OCI-LY3 (cell line): ENCODE data around the gene FAM185A.

ENCODE experiments used
- H2AFZ ChIP-seq: fragments of 200-600, 300-600 bp; shearing (Covaris generic); 2 replicates; pipeline ENCODE4 v1.6.0; 2014; ENCODE audit warnings: antibody characterized with exemption, low read depth, low read length
- H3K27ac ChIP-seq: fragments of 200-600, 300-600 bp; sonication (generic); 2 replicates; pipeline ENCODE4 v1.5.1; 2014; ENCODE audit warnings: mild to moderate bottlenecking, low read length, moderate library complexity, mixed read lengths
- H3K27me3 ChIP-seq: fragments of 200-600, 300-600 bp; sonication (generic); 2 replicates; pipeline ENCODE4 v1.6.1; 2014; ENCODE audit warnings: low read depth, low read length, mixed read lengths
- H3K36me3 ChIP-seq: fragments of 200-600, 300-600 bp; sonication (generic); replicated peaks from 2 replicates; pipeline ENCODE3; 2014; ENCODE audit warnings: low read depth, low read length, mixed read lengths
- H3K4me1 ChIP-seq: fragments of 300-600, 200-600 bp; sonication (generic); 2 replicates; pipeline ENCODE4 v1.6.1; 2014; ENCODE audit warnings: low read length, mixed read lengths
- H3K4me2 ChIP-seq: fragments of 200-600, 300-600 bp; sonication (generic); 2 replicates; pipeline ENCODE4 v1.6.1; 2014; ENCODE audit warnings: low read length, mixed read lengths
- H3K4me3 ChIP-seq: fragments of 300-600, 200-600 bp; sonication (generic); 2 replicates; pipeline ENCODE4 v1.5.1; 2014; ENCODE audit warnings: antibody characterized with exemption, mild to moderate bottlenecking, low read length, moderate library complexity
- H3K79me2 ChIP-seq: fragments of 300-600, 200-600 bp; shearing (Covaris generic); 2 replicates; pipeline ENCODE4 v1.6.1; 2014; ENCODE audit warnings: mild to moderate bottlenecking, low read length, mixed read lengths
- H3K9ac ChIP-seq: fragments of 300-600, 200-600 bp; shearing (Covaris generic); 2 replicates; pipeline ENCODE4 v1.6.0; 2014; ENCODE audit warnings: mild to moderate bottlenecking, low read length, moderate library complexity
- H3K9me3 ChIP-seq: fragments of 200-600, 300-600 bp; shearing (Covaris generic); 2 replicates; pipeline ENCODE4 v1.6.1; 2014; ENCODE audit warnings: low read length, mixed read lengths; ENCODE audit not compliant: insufficient read depth
- H4K20me1 ChIP-seq: fragments of 200-600, 300-600 bp; sonication (generic); 2 replicates; pipeline ENCODE4 v1.6.1; 2016; ENCODE audit warnings: low read length, mixed read lengths; ENCODE audit not compliant: insufficient read depth
- CTCF ChIP-seq: fragments of 200-600, 300-600 bp; sonication (generic); IDR thresholded peaks from 2 replicates; pipeline ENCODE4 v1.5.1; 2014; ENCODE audit warnings: antibody characterized with exemption, low read length, low read depth
- EZH2phosphoT487 ChIP-seq: fragments of 200-600 bp; shearing (Covaris generic); IDR thresholded peaks from 2 replicates; pipeline ENCODE4 v1.6.1; 2018; ENCODE audit warnings: antibody characterized with exemption, mixed run types, low read depth

The FAM185A gene

DNA sequence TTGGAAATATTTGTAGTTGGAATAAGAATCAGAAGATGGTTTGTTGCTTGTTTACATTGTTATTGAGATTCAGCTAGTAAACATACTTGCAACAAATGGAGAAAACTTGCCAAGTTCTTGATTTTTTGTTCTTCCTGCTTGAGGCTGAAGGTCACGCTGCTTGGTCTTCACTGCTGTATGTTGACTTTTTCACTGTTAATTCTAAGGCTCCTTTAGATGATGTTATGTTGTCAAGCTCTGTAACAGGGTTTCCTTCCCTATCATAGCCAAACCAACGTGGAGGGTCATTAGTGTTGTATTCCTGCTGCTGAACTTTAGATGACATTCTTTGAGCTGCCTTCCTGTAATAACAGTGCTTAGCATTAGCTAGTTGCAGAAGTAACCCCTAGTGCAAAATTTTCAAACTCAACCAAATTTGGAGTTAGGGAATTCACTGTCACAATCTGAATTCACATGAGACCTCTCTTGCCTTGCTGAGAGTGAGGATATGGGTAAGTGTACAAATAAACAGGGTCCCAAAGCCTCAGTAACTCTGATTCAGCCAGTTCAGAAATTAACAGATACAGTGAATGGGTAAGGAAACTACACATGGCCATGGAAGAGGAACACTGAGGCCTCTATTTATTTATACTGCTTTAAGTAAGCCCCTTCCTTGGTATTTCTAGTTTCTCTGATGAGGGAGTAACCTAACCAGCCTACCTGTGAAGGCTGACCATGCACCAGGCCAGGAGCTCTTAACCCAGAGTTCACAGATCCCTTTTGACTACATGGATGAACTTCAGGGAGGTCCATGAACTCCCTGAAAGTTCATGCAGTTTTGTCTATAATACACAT, 64.6 kb downstream of the FAM185A start:
- Histone ChIP-seq H3K9ac (no peak overlapping the region), H3K4me2 (no peak overlapping the region), H3K9me3 (no peaks in the 10 kb centered on the region), H3K79me2 (no peaks in the 10 kb centered on the region), H3K36me3 (no peaks in the 10 kb centered on the region), H2AFZ (no peak overlapping the region), H3K4me1 (no peaks in the 10 kb centered on the region), H3K27ac (no peak overlapping the region), H3K27me3 (no peaks in the 10 kb centered on the region), H4K20me1 (no peaks in the 10 kb centered on the region), H3K4me3 (no peak overlapping the region)
- TF ChIP-seq EZH2phosphoT487 (no peak), CTCF (no peak)

GRCh38 chr7:102814025-102814471, 65.2 kb downstream of the FAM185A start:
- no peak for TF ChIP-seq CTCF
- TF ChIP-seq EZH2phosphoT487 = no peak
- Histone ChIP-seq H3K4me2 (no peak overlapping the region), H2AFZ (no peak overlapping the region), H3K4me1 (no peaks in the 10 kb centered on the region), H3K36me3 (no peaks in the 10 kb centered on the region), H4K20me1 (no peaks in the 10 kb centered on the region), H3K9me3 (no peaks in the 10 kb centered on the region), H3K4me3 (no peak overlapping the region), H3K27me3 (no peaks in the 10 kb centered on the region), H3K79me2 (no peaks in the 10 kb centered on the region), H3K27ac (no peak overlapping the region), H3K9ac (no peak overlapping the region)

GRCh38 chr7:102817616-102818573, 69.1 kb downstream of the FAM185A start:
- Histone ChIP-seq H3K79me2 (no peaks in the 10 kb centered on the region), H3K9ac (no peak overlapping the region)

More at GRCh38 chr7:102817616-102818573, 69.1 kb downstream of the FAM185A start:
- H3K9me3 ChIP-seq = no peaks in the 10 kb centered on the region
- no peaks in the 10 kb centered on the region for H3K36me3 ChIP-seq
- H3K4me1 ChIP-seq = no peaks in the 10 kb centered on the region
- no peaks in the 10 kb centered on the region for H3K27me3 ChIP-seq
- TF ChIP-seq EZH2phosphoT487 (no peak), CTCF (no peak)
- H3K4me3 ChIP-seq = no peak overlapping the region
- H2AFZ ChIP-seq = no peak overlapping the region
- no peak overlapping the region for H3K27ac ChIP-seq
- H3K4me2 ChIP-seq = no peak overlapping the region
- H4K20me1 ChIP-seq = no peaks in the 10 kb centered on the region
